H1 (cell line): ENCODE measurements around the gene EPHA6.

ENCODE experiments used
- ASH2L ChIP-seq: fragments of 200-600, 300-600 bp; sonication (generic); IDR thresholded peaks from one replicate; pipeline ENCODE4 v1.7.1; 2017; ENCODE audit warnings: low read length
- CBX5 ChIP-seq: fragments of 300-800, 300-1000 bp; sonication (generic); IDR thresholded peaks from 2 replicates; pipeline ENCODE4 v1.7.1; 2016; ENCODE audit warnings: antibody characterized with exemption, low read length, low read depth
- POLR2A ChIP-seq, 2 experiments: IDR thresholded peaks; 1 replicate in 1 of 2; 2 replicates in 1 of 2; pipeline ENCODE4 v1.6.1; 2011; ENCODE audit warnings: low read depth in 2 of 2, low read length in 2 of 2, mild to moderate bottlenecking in 2 of 2; ENCODE audit errors: control extremely low read depth in 1 of 2
- TAF1 ChIP-seq: IDR thresholded peaks from 2 replicates; pipeline ENCODE4 v1.6.1; 2011; ENCODE audit warnings: mild to moderate bottlenecking, low read depth, low read length
- TF ChIP-seq, protein P1 (sequence below), 3 experiments: IDR thresholded peaks; 1 replicate in 2 of 3; 2 replicates in 1 of 3; pipeline versions ENCODE4 v1.5.1 to v1.6.1; 2011; ENCODE audit warnings: low read length in 3 of 3, mild to moderate bottlenecking in 3 of 3, inconsistent platforms in 2 of 3, low read depth in 1 of 3, moderate library complexity in 1 of 3; ENCODE audit not compliant: insufficient read depth in 1 of 3; ENCODE audit errors: control extremely low read depth in 1 of 3

DNA sequence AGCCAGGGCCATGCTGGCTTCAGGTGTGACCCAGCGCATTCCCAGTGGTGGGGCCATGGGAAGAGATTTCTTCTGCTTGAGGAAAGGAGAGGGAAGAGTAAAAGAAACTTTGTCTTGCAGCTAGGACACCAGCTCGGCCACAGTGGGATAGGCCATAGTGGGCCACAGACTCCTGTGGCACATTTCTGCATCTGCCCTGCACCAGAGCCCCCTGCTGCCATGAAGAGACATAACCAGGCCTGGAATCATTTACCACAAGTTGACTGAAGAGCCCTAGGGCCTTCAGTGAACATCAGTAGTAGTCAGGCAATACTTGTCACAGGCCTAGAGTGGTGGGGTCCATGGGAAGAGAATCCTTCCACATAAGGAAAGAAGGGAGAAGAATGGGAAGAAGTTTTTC lies 538.8 kb downstream of the EPHA6 start:
- TF ChIP-seq POLR2A (IDR thresholded peaks at IDR 0.05; ENCODE audit: control extremely low read depth in 1 of 2, low read depth in 2 of 2, low read length in 2 of 2) (no peak), CBX5 (no peak), ASH2L (no peak), TAF1 (no peak)
- TF ChIP-seq, protein P1, sequence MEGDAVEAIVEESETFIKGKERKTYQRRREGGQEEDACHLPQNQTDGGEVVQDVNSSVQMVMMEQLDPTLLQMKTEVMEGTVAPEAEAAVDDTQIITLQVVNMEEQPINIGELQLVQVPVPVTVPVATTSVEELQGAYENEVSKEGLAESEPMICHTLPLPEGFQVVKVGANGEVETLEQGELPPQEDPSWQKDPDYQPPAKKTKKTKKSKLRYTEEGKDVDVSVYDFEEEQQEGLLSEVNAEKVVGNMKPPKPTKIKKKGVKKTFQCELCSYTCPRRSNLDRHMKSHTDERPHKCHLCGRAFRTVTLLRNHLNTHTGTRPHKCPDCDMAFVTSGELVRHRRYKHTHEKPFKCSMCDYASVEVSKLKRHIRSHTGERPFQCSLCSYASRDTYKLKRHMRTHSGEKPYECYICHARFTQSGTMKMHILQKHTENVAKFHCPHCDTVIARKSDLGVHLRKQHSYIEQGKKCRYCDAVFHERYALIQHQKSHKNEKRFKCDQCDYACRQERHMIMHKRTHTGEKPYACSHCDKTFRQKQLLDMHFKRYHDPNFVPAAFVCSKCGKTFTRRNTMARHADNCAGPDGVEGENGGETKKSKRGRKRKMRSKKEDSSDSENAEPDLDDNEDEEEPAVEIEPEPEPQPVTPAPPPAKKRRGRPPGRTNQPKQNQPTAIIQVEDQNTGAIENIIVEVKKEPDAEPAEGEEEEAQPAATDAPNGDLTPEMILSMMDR (IDR thresholded peaks at IDR 0.05; ENCODE audit: control extremely low read depth in 1 of 3, insufficient read depth in 1 of 3, low read depth in 1 of 3, low read length in 3 of 3), result no peak
